Measurements from ENCODE around the gene LRRC45.

DNA sequence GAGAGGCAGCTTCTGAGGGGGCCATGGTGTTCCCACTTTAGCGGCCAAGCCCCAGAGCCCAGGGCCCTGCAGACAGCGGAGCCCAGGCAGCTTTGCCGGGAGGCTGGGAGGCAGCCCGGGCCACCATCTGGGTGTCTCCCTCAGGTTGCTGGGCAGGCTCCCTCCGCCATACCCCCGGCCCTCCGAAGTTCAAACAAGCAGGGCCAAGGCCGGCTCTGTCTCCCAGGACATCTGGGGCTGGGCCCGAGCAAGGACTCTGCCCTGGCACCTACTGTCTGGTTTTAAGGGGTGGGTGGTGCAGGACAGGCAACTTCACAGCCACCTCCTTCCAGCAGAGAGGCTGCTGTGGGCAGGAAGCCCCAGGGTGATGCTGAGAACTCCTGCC, 39.9 kb downstream of the LRRC45 start:
- TF ChIP-seq EZH2 (IDR thresholded peaks at IDR 0.05; ENCODE audit: borderline replicate concordance, low read length), result no peak
- TF ChIP-seq, protein P1, sequence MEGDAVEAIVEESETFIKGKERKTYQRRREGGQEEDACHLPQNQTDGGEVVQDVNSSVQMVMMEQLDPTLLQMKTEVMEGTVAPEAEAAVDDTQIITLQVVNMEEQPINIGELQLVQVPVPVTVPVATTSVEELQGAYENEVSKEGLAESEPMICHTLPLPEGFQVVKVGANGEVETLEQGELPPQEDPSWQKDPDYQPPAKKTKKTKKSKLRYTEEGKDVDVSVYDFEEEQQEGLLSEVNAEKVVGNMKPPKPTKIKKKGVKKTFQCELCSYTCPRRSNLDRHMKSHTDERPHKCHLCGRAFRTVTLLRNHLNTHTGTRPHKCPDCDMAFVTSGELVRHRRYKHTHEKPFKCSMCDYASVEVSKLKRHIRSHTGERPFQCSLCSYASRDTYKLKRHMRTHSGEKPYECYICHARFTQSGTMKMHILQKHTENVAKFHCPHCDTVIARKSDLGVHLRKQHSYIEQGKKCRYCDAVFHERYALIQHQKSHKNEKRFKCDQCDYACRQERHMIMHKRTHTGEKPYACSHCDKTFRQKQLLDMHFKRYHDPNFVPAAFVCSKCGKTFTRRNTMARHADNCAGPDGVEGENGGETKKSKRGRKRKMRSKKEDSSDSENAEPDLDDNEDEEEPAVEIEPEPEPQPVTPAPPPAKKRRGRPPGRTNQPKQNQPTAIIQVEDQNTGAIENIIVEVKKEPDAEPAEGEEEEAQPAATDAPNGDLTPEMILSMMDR (conservative IDR thresholded peaks at IDR 0.05 in 1 of 2, IDR thresholded peaks at IDR 0.05 in 1 of 2; ENCODE audit: extremely low read depth in 1 of 2, insufficient read depth in 1 of 2, low read depth in 1 of 2, low read length in 2 of 2), result no peak
